ENCODE measurements around the gene KRTAP19-8.

GRCh38 chr21:31011412-31011811 is 26.9 kb downstream of the KRTAP19-8 start:
- TF ChIP-seq CTCF (IDR thresholded peaks at IDR 0.05) (no peak), EZH2 (IDR thresholded peaks at IDR 0.05; ENCODE audit: borderline replicate concordance, insufficient read depth, low read depth, low read length, poor library complexity, severe bottlenecking) (no peak)

Data from B cell (primary cell).